Activated CD4-positive, alpha-beta T cell treated with anti-CD3 and anti-CD28 coated beads, Interleukin-2, Interleukin-4, amounts not matched to agents 100 ng/mL and 50 ng/mL, durations not matched to agents 16 hours and 8 hours (primary cell): Measurements from ENCODE around the gene CGN.

Experiments
- DNase-seq: peaks from one replicate; pipeline ENCODE4 v3.0.0-alpha.2; 2020; ENCODE audit warnings: low spot score

Gene CGN

DNA sequence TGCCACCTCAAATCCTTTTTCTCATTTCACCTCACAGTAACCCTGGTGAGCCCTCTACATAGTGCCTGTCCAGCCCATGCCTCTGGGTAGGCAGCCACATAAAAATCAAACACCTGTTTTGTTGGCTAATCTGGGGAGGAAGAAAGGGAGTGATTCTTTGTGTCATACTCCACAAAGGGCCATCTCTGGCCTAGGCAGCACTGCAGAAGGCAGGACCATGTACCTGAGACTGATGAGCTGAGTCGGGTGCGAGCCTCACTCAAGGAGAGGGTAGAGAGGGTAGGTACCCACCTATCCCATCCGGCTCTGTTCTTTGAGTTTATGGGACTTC lies 36.7 kb downstream of the CGN start:
- no peak for DNase-seq

DNA sequence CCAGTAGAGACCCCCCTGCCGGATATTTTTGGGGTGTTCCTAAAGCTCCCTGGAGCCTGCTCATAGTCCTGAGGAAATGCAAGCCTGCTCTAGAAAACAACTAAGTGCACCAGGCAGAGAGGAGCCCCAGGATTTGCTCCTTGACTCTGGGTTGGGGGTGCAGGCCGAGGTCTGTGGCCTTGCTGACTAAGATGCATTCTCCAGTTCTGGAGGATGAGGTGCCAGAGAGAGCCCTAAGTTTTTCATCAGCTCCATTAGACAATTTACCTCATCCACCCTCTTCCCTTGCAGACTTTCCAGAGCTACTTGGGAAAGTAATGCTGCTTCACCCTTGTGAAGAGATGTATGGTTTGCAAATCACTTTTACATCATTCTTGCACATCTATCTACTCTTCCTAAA lies 38.0 kb downstream of the CGN start:
- DNase-seq: no peak

DNA sequence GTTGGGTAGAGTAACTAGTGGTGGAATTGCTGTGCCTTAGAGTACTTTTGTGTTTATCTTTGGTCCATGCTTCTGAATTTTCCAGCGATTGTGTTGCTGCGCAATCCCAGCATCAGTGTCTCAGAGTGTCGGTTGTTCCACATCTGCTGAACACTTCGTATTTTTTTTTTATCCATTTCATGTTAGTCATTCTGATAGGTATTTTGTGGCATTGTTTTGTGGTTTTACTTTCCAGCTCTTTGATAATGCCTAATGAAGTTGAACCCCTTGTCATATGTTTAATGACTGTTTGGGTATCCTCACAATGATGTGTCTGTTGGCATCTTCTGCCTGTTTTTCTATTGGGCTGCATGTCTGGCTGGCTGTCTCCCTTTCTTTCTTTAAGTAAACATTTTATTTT lies 42.5 kb downstream of the CGN start:
- no peak for DNase-seq

DNA sequence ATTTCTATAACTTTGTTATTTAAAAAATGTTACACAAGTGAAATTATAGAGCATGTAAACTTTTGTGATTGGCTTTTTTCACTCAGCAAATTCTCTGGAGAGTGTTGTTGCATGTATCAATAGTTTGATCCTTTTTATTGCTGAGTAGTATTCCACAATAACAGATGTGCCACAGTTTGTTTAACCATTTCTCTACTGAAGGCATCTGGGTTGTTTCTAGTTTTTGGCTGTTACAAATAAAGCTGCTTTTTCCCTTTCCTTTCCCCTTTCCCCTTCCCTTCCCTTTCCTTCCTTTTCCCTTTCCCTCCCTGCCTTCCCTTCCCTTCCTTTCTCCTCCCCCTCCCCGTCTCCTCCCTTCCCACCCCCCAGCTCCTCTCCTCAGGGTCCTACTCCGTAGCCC lies 44.9 kb downstream of the CGN start:
- no peak for DNase-seq

DNA sequence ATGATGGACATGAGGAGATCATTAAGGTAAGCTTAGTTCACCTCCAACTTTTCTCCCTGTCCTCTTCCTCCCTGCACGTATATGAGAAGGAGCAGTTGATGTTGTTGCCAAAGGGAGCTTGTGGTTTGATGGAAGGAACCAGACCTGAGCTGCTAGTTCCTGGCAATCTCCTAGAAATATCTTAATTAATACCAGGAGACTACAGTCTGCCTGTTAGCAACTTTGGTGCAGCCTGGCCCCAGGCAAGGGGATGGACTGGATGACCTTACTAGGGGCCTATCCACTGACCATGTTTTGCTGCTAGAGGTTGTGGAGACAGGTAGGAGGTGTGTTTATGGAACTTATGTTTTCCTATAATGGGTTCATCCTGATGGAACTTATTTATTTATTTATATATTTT lies 51.5 kb downstream of the CGN start:
- DNase-seq: no peak

DNA sequence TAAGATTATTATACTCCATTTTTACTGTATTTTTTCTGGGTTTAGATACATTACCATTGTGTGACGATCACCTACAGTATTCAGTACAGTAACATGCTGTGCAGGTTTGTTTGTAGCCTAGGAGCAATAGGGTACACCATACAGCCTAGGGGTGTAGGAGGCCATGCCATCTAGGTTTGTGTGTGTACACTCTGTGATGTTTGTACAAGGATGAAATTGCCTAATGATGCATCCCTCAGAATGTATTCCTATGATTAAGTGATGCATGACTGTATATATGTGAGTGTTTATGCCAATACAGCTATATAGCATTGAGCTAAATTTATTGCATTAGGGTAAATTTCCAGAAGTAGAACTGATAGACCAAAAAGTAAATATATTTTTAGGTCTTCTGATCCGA lies 52.2 kb downstream of the CGN start:
- no peak for DNase-seq

DNA sequence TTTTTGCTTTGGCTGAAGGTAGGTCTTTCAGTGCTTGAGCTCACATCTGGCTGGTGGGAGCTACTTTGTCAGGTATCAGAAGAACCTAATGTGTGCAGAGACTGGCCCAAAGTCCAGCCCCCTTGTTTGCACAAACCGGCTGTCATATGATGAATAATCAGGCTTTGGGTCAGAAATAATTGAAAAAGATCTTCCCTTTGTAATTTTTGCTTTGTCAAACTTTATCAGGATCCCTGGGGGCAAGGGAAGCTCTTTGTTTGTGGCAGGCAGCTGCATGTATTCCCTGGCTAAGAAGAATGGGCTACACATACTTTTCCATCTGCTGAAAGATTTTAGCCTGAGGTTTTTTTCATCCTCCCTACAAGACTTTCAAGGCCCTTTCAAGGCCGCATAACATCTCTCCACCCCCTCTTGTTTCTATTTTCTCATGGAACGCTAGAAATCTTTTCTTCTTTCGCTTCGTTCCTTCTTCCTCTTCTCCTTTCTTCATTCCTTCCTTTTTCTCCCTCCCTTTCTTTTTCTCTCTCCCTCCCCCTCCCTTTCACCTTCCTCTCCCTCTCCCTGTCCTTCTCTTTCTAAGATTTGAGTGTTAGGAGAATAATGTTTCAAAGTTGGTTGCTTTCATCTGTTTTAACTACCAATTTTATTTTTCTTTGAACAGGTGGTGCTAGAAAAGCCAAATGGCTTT lies 54.5 kb downstream of the CGN start:
- no peak for DNase-seq

DNA sequence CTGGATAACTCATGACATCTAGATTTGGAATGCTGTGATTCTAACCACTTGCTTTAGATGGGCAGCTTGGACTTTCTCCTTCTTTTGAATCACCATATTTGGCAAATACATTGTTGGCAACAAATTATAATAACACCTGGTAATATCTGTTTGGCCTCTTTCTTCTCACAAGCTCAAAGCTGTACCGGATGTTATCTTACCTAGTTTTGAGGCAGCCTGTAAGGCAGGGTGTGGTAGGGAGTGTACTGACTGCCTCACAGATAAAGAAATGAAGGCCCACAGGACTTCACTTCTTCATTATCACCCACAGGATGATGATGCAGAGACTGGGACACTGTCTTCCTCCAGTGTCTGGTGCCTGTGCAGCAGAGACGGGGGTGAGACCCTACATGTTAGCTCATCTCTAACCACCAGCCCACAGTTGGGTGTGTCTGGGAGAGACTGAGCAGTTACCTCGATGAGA lies 57.5 kb downstream of the CGN start:
- no peak for DNase-seq

DNA sequence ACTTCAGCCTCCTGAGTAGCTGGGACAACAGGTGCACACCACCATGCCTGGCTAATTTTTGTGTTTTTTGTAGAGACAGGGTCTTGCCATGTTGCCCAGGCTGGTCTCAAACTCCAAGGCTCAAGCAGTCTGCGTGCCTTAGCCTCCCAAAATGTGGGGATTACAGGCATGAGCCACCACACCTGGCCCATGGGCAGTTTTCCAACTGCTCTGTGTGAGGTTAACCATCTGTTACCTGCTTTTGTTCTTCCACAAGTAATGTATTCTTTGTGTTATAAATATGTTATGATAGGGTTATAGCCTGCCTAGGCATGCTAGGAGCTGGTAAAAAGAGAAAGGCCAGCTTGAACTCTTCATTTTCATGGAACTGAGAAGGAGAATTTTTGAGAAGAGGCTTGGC lies 59.6 kb downstream of the CGN start:
- no peak for DNase-seq

DNA sequence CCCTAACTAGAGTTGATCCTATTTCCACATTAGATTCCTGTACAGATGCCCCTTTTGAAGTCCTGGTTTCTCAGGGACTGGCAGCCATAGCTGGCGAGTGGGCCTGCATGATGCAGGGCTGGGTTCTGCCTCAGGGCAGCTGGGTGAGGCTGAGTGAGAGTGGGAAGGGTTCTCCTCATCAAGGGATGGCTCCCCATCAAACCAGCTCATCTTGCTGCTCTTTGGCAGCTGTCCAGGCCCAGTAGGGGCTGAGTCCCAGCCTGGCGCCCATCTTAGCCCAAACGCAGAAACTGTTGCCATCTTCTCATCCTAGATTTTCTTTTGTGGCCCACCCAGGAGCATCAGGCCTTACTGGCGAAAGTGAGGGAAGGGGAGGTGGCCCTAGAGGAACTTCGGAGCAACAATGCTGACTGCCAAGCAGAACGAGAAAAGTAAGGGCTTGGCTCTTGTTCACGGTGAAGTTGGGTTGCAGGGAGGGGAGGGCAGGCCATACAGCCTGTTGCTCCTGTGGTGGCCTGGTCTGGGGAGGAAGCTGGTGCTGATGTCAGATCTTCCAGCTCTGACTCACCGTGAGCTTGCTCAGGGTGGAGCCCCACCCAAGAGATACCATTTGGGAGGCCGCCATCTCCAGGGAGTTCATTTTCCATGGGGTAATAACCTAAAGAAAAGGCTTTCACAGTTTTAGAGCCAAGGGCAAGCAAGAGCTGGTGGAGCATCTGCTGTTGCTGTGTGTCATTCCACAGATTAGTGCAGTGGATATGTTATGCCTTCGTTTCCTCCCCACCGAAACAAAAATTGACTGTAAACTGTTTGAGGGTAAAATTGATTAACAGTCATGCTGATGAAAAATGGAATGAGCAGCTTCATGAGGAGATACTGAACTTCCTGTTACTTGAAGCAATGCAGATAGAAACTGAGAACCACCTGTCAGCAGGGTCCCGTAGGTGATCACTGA lies 63.7 kb downstream of the CGN start:
- DNase-seq: peak; percentile 61

DNA sequence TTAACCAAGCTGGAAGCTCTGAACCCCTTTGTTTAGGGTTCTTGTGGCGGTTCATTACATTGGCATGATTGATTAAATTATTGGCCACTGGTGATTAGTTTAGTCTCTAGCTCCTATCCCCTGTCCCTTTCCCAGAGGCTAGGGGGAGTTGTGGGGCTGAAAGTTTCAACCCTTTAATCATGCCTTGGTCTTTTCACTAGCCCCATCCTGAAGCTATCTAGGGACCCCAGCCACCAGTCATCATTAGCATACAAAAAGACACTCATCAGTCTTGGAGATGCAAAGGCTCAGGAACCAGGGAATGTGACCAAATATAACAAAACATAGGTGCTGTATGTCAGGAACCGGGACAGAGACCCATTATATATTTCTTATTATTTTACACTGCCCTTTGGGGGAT lies 66.0 kb downstream of the CGN start:
- DNase-seq: no peak

DNA sequence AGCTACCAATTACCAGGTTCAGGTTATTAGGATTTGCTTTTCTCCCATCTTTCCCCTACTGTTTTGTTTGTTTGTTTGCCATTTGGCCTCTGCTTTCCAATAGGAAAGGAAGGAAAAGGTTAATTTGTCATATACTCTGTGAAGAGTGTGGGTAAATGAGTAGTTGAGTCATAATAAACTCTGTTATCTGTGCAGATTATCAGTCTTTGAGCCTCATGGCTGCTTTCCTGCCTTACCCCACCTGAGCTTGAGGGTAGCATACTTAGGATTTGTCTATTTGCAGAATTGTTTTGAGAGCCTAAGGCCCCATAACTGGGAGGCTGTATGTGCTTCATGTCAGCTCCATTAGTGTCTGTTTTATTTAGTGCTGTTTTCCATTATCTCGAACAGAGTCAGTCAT lies 67.8 kb downstream of the CGN start:
- peak; percentile 13 for DNase-seq

DNA sequence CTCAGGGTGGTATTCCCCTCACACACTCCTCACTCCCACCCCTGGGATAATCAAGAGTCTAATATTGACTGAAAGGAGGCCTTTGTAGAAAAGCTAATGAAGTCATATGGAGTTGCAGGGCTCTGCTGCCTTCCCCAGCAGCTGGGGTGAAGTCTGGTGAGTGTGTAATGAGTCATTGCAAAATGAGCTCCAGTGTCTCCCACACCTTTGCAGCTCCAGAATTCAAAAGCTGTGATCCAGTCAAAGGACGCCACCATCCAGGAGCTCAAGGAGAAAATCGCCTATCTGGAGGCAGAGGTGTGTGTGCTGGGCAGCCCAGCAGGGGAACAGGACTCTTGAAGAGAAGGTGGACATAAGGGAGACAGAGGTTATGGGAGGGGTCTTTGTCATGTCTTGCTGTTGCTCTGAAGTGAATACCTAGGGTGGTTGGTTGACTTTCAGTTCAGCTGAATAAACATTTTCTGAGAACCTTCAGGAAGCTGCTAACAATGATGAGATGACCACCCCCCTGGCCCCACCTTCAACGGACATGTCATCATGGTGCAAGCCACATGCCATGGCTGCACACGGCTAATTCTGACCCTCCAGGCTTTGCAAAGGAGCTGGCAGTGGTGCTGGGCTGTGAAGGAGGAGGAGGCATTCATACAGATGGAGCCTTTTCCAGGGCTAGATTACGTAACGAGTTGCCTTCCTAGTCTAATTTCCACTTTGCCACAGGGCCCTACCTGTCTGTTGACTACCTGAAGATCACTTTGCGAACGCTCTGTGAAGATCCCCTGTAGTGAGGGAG lies 68.4 kb downstream of the CGN start:
- DNase-seq: no peak

DNA sequence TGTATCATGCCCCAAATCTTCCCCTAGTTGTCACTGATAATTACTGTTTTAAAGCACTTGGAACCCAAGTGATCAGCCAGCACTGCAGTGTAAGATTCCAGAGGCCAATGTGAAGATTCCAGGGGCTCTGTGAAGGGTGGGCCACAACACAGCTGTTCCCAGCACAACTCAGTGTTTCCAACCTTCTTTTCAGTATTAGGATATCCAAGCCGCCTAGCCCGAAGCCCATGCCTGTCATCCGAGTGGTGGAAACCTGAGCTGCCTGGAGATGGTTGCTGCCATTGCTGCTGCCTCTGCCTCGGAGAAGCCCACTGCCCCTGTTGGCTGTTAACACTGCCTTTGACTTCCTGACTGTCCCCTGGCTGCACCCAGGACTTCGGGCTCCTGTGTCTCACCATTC lies 70.3 kb downstream of the CGN start:
- no peak for DNase-seq

DNA sequence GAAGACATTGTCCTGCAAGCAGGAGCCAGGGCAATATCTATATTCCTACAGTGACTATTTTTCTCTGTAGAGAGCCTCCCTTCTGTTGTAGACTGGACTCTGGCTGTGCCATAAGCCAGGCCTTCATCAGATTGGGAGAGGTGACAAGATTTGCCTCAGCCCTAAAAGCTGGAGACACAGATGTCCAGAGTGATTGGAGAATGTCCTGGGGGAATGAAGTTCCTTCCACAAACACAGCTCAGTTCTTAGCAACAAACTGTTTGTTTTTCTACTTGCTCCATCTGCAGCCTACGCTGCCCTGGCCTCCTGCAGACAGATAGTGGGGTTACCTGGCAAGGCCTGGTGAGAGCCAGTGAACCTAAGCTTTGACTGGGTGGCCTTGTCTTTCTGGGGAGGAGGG lies 70.7 kb downstream of the CGN start:
- no peak for DNase-seq

DNA sequence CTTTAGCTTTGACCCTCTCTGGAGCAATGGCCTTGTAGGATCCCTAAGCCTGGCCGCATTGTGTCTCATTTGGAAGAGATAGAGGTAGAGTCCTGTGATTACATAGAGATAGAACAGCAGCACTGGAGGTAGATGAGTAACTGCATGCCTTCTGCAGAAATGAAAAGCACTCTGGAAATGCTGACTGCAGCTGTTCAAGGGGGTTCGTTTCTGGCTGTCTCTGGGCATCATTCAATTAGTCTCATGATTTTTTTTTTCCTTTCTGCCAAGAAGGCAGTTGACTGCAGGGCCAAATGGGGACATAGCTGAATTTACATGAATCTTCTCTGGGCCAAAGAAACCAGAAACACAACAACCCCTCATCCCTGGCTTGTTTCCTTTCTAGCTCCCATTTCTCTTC lies 72.6 kb downstream of the CGN start:
- no peak for DNase-seq

DNA sequence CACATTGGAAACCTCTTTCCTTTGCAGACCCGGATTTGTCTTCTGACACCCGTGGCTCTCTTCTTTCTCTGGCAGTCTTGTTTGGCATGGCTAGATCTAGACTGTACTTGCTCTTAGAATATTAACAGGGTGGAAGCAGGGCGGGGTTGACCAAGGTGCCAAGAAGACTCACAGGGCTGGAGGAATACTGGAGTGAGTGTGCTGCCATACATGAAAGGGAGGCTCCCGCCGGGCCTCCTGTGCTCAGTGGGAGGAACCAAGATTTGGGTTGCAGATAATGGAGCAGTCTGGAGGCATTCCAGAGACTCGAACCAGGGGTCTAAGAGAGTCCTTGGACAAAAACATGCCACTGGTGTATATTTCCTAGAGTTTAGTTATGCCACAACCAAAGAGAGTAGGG lies 73.1 kb downstream of the CGN start:
- no peak for DNase-seq

DNA sequence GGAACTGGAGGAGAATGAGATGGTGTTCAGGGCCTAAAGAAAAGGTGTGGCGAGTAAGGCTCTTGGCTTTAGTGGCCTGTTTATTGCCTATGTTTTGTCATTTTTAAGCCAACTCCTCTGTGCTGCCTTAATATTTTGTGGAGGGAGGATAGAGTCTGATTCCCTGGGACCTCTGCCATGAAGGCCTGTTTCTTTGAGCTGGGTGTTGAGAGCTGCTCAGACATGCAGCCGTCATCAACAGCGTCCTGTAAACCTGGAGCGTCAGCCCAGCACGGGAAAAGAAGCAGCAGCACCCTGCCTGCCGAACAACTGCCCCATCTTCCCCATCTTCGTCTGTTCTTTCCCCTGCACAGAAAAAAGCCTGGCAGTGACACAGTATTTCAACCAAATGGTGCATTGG lies 73.6 kb downstream of the CGN start:
- DNase-seq: no peak

DNA sequence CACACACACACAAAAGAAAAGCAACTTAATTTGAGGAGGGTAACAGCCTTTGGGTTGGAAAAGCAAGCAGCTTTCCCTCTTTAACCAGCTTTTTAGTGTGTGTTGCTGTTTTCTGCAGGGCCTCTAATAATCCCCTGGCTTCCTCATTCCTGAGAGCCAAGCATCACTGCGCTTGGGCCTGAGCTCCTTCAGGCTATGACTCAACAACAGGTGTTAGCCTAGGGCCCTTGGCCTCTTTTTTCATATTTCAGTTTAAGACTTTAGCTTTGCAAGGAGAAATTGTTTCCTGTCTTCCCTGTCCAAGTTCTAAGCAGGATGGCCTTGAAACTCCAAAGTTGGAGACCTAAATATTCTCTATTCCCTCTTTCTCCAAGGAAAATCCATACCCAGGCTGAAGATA lies 74.4 kb downstream of the CGN start:
- no peak for DNase-seq
